Skin of body (tissue), 2 donors: ENCODE measurements around the gene YIPF2. TPM values are rescaled to one million over a fixed set of nuclear protein-coding genes. Genes with fewer than 3 reads are reported as not detected.
"Not testable (repeated sequence)": the region's sequence is repeated elsewhere in the genome, so short reads cannot be mapped to it uniquely, and the experiment has no call there.

Source experiments
- DNase-seq: peaks from one replicate; lab custom pipeline; 2025; lab: John Stamatoyannopoulos, UW
- total RNA-seq: library from RNA; depleted of rRNA; stranded (reverse); fragments of >200 nt; gene quantifications from one replicate; pipeline ENCODE4 v1.2.3, GENCODE V29; 2014

Gene YIPF2
- total RNA-seq, 1 donor from 2014 or later: 30.9 TPM

DNA sequence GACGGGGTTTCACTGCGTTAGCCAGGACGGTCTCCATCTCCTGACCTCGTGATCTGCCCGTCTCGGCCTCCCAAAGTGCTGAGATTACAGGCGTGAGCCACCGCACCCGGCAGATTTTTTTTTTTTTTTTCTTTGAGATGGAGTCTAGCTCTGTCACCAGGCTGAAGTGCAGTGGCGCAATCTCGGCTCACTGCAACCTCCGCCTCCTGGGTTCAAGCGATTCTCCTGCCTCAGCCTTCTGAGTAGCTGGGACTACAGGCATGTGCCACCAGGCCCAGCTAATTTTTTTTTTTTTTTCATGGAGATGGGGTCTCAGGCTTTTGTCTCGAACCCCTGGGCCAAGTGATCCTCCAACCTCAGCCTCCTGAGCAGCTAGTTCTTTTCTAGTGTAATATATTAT, 13.2 kb upstream of the YIPF2 start:
- DNase-seq: not testable (repeated sequence)

DNA sequence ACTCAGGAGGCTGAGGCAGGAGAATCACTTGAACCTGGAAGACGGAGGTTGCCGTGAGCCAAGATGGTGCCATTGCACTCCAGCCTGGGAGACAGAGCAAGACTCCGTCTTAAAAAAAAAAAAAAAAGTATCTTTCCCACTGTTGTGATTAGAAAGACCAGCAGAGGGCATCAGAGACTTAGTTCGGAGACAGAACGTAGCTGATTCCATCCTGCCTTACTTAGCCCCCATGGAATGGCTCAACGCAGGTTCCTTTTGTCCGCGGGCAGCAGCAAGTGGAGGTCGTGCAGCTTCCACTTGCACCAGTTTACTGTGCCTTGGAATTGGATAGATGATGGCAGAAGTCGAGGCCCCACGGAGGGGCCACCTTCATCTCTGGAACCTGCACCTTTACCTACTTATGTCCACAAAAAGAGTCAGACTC, 8.2 kb upstream of the YIPF2 start:
- peak; percentile 53 for DNase-seq

- DNase-seq: no peak
These were observed 7.1 kb upstream of the YIPF2 start for GRCh38 chr19:10935371-10936059.

GRCh38 chr19:10929402-10929794, 959 bp upstream of the YIPF2 start:
- DNase-seq: no peak

- no peak for DNase-seq
These were observed 493 bp downstream of the YIPF2 start for GRCh38 chr19:10927730-10928562.

- DNase-seq: no peak
These were observed 3.8 kb downstream of the YIPF2 start for GRCh38 chr19:10924597-10924996.

DNA sequence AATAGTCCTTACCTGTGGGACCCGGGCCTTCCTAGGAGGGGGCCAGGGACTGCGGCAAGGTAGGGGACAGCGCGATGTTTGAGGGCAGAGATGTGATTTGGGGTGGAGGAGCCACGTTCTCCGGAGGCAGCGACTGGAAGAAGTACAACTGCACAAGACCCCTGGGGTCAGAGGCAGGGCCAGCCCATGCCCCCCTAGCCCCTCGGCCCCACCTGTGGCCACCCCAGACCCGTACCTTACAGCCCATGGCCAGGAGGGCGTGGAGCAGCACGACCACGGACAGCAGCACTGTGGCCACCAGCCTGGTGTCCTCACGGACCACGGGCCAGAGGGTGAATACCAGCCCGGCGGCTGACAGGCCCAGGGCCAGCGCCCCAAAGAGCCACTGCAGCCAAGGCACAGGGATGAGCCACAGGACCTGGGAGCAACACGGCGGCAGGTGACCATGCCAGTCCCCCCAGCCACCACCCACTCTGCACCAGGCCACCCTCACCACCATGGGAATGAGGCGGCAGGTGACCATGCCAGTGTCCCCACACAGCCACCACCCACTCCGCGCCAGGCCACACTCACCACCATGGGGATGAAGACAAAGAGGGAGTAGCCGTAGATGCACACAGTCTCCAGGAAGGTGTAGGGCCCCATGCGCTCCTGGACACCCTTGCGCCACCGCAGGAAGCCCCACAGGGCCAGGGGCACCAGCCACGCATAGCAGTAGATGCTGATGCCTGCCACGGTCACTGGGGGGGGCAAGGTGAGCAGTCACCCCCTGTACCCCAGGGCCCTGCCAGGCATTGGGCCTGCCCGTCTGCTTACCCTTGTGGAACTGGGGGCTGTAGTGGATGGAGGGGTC, 5.0 kb downstream of the YIPF2 start:
- no peak for DNase-seq

GRCh38 chr19:10922638-10923014, 5.8 kb downstream of the YIPF2 start:
- DNase-seq: no peak

GRCh38 chr19:10921910-10922637, 6.4 kb downstream of the YIPF2 start:
- no peak for DNase-seq

DNA sequence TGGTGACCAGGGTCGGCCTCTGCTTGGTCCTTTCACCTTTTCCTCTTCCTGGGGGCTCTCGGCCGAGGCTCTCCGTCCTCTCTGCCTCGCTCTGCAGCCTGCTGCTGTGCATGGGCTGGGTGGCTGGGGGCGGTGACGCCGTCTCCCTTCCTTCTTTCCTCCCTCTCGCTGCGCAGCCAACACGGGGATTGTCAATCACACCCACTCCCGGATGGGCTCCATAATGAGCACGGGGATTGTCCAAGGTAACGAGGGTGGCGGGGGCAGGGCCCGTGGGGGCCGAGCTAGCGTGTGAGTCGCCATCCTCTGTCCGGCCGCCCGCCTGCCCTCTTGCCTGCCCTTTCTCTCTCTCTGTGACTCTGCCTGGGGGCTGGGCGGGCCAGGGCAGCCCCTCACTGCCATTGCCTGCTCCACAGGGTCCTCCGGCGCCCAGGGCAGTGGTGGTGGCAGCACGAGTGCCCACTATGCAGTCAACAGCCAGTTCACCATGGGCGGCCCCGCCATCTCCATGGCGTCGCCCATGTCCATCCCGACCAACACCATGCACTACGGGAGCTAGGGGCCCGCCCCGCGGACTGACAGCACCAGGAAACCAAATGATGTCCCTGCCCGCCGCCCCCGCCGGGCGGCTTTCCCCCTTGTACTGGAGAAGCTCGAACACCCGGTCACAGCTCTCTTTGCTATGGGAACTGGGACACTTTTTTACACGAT, 7.1 kb downstream of the YIPF2 start:
- no peak for DNase-seq

- no peak for DNase-seq
These were observed 7.7 kb downstream of the YIPF2 start for GRCh38 chr19:10920781-10921180.

DNA sequence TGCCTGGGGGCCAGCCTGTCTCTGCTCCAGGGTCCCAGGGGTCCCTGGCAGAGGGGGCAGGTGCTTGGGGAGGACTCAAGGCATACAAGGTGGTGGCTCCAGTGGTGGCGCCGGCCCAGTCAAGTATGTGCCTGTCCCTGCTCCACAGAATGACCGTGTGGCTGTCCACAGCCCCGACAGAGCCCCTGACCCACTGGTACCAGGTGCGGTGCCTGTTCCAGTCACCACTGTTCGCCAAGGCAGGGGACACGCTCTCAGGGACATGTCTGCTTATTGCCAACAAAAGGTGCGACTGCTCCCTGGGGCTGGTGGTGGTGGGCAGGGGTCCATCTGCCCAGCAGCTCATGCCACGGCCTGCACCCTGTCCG, 8.2 kb downstream of the YIPF2 start:
- DNase-seq: no peak

- DNase-seq: no peak
These were observed 8.8 kb downstream of the YIPF2 start for GRCh38 chr19:10919352-10920287.

DNA sequence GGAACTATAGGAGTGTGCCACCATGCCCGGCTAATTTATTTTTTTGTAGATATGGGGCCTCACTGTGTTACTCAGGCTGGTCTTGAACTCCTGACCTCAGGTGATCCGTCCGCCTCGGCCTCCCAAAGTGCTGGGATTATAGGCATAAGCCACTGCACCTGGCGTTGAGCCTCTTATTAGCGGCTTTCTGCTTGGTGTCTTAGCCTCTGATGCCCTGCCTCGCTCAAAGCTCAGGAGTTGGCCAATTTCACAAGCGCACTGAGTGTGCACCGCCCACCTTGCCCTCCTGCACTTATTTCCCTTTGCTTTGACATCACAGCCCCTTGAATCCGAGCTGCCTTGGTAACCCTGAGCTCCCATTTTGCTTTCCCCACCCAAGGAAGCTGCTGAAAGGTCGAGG, 10.1 kb downstream of the YIPF2 start:
- no peak for DNase-seq

DNA sequence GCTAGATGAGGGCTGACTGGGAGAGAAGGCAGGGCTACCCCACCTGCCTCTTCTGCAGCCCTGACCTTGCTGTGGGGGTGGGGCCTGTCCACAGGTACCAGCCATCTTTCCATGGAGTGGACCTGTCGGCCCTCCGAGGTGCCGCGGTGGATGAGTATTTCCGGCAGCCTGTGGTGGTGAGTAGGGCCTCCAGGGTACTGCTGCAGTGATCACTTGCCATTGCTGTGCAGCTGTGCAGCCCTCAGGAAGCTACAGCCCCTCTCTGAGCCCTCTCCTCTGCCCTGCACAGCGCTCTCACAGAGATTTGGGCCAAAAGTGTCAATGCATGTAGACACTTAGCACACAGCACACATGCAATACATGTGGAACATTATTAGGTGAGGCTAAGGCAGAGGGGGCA, 11.8 kb downstream of the YIPF2 start:
- no peak for DNase-seq

GRCh38 chr19:10915130-10916091, 13.0 kb downstream of the YIPF2 start:
- DNase-seq: peak; percentile 60

DNA sequence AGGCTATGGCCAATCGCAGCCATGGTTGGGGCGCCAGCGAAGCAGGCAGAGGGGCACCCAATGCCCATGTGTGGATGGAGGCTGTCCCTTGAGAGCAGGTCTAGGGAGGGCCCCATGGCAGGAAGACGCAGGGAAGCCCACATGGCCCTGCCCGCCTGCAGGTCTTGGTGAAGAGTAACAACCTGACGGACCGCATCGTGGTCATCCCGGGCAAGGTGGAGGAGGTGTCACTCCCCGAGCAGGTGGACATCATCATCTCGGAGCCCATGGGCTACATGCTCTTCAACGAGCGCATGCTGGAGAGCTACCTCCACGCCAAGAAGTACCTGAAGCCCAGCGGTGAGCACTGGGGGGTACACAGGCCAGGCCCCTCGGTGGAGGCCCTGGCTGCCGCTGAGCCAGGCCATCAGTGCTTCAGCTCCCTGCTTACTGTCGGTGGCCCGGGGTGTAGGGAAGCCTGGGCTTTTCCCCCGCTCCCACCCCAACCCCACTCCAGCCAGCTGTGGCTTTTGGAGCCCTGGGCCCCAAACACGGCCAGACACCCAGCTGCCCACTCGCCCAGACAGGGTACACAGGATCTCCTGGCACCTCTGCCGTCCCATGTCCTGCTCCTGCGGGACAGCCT, 14.6 kb downstream of the YIPF2 start:
- DNase-seq: no peak

GRCh38 chr19:10912619-10913018, 15.8 kb downstream of the YIPF2 start:
- no peak for DNase-seq
